Heart left ventricle (tissue), 16 donors: ENCODE data around the gene SIPA1. TPM values are rescaled to one million over a fixed set of nuclear protein-coding genes. Genes with fewer than 3 reads are reported as not detected.

ENCODE experiments used
- ATAC-seq, 4 donors: fragments of 200-7000 bp; cut with Tn5 transposase; one replicate each; pipeline ENCODE4 v1.9.1; 2020 to 2022; ENCODE audit warnings: moderate library complexity in 4 of 4, mild to moderate bottlenecking in 3 of 4, moderate number of reproducible peaks in 1 of 4
- DNase-seq, 5 donors: peaks; one replicate each; pipeline ENCODE4 v3.0.0-alpha.2; 2020
- H3K27ac ChIP-seq, 12 donors: fragments of 200-600 bp; sonication (generic) in 4 of 12; one replicate each; pipeline versions ENCODE4 v1.5.0 to v1.8.0; 2016 to 2022; ENCODE audit warnings: mild to moderate bottlenecking in 2 of 12
- H3K27me3 ChIP-seq, 9 donors: fragments of 200-600 bp; sonication (generic) in 2 of 9; one replicate each; pipeline versions ENCODE4 v1.5.1 to v1.8.0; 2016 to 2022; ENCODE audit warnings: mild to moderate bottlenecking in 3 of 9
- H3K36me3 ChIP-seq, 9 donors: fragments of 200-600 bp; sonication (generic) in 2 of 9; one replicate each; pipeline versions ENCODE4 v1.5.0 to v1.8.0; 2018 to 2022; ENCODE audit warnings: mild to moderate bottlenecking in 2 of 9
- H3K4me1 ChIP-seq, 12 donors: fragments of 200-600 bp; sonication (generic) in 4 of 12; one replicate each; pipeline versions ENCODE4 v1.5.0 to v1.8.0; 2016 to 2022; ENCODE audit warnings: mild to moderate bottlenecking in 3 of 12
- H3K4me3 ChIP-seq, 12 donors: fragments of 200-600 bp; sonication (generic) in 4 of 12; one replicate each; pipeline versions ENCODE4 v1.5.0 to v1.8.0; 2017 to 2022; ENCODE audit warnings: mild to moderate bottlenecking in 9 of 12, moderate library complexity in 4 of 12
- H3K9me3 ChIP-seq, 12 donors: fragments of 200-600 bp; sonication (generic) in 4 of 12; one replicate each; pipeline versions ENCODE4 v1.5.0 to v1.8.0; 2016 to 2022; ENCODE audit warnings: mild to moderate bottlenecking in 1 of 12
- POLR2A ChIP-seq, 2 donors: fragments of 450-650 bp; IDR thresholded peaks; one replicate each; pipeline ENCODE4 v1.6.1; 2017; ENCODE audit warnings: antibody characterized with exemption in 2 of 2, mild to moderate bottlenecking in 2 of 2, moderate library complexity in 2 of 2
- WGBS, 4 donors: extraction: QIAGEN DNeasy Blood & Tissue Kit in 2 of 4; methylation state at CpG; one replicate each; pipeline versions ENCODE4 v1.1.5 to v1.1.7; 2013 to 2018; 5-methylcytosine and 5-hydroxymethylcytosine counted together
- intact Hi-C, 10 donors: fragments of 100-400 bp; cut with DNase I; formaldehyde crosslinking; loops; one replicate each; pipeline versions ENCODE4 v1.11.1 to v1.14.2; 2022
- long read RNA-seq, 3 donors: library from polyadenylated mRNA; unstranded; transcript quantifications; one replicate each; pipeline ENCODE4 v2.0.0, GENCODE V29; 2020 to 2021
- polyA plus RNA-seq, 2 donors: library from polyadenylated mRNA; stranded (reverse); fragments of 200-250 nt; gene quantifications; one replicate each; pipeline ENCODE4 v1.2.3, GENCODE V29; 2013
- total RNA-seq, 9 donors: library from RNA; depleted of rRNA in 2 of 9; stranded (reverse); fragments of >200 nt in 2 of 9; fragmentation: NEBNext Ultra II Directional in 3 of 9; extraction: Animal tissue kit (Norgen Biotek cat#: 25700) in 3 of 9; gene quantifications; one replicate each; pipeline versions ENCODE4 v1.1.0 to v1.2.4, GENCODE V29; 2016 to 2023
- TF ChIP-seq, protein P1 (sequence below), 12 donors: fragments of 200-600 bp; sonication (generic) in 4 of 12; IDR thresholded peaks; one replicate each; pipeline versions ENCODE4 v1.5.0 to v1.8.0; 2018 to 2022; ENCODE audit warnings: antibody characterized with exemption in 12 of 12, mild to moderate bottlenecking in 5 of 12
- donor health status: ischemic (EF 13 %, LVEDD 7.1; RV severe dilation, severe dysfunction).
- donor health status: healthy with polysubstance abuse.
- donor health status: DM: no; HTN: yes; CAD: no.
- donor health status: DM: no; HTN: no; CAD: no.
- donor health status: ischemic (EF 25% LVEDD 6.9; RV normal size, moderate dysfunction).
- donor health status: ischemic (EF 25% LVEDD 5.7; RV mildly dilated, moderate dysfunction).
- donor health status: healthy.
- donor health status: DM: yes; HTN: yes; CAD: no.
- donor health status: ischemic (EF 35%, LVEDD 5.7; RV mildly dilated, moderate dysfunction).
- donor health status: nonischemic (EF 11% LVEDD 7.7; RV severe dilation, severe dysfunction).
- donor health status: DM: yes; HTN: yes; CAD: no.
- donor health status: PGD.
- donor health status: ischemic (EF 29% LVEDD 5.4; RV normal size, mild dysfunction).
- donor health status: nonischemic (EF 23%, LVEDD 6.1; RV moderate dilation, normal function).

SIPA1 gene, protein sequence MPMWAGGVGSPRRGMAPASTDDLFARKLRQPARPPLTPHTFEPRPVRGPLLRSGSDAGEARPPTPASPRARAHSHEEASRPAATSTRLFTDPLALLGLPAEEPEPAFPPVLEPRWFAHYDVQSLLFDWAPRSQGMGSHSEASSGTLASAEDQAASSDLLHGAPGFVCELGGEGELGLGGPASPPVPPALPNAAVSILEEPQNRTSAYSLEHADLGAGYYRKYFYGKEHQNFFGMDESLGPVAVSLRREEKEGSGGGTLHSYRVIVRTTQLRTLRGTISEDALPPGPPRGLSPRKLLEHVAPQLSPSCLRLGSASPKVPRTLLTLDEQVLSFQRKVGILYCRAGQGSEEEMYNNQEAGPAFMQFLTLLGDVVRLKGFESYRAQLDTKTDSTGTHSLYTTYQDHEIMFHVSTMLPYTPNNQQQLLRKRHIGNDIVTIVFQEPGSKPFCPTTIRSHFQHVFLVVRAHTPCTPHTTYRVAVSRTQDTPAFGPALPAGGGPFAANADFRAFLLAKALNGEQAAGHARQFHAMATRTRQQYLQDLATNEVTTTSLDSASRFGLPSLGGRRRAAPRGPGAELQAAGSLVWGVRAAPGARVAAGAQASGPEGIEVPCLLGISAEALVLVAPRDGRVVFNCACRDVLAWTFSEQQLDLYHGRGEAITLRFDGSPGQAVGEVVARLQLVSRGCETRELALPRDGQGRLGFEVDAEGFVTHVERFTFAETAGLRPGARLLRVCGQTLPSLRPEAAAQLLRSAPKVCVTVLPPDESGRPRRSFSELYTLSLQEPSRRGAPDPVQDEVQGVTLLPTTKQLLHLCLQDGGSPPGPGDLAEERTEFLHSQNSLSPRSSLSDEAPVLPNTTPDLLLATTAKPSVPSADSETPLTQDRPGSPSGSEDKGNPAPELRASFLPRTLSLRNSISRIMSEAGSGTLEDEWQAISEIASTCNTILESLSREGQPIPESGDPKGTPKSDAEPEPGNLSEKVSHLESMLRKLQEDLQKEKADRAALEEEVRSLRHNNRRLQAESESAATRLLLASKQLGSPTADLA
- total RNA-seq, result 10 to 100 TPM; 17.0 to 63.3 (median 21.6) TPM
- polyA plus RNA-seq, result 10 to 100 TPM; 26.5 to 35.5 TPM
- long read RNA-seq, donor 1, transcript SIPA1-209 (16 exons, 3,521 nt), result major isoform, 8 of 26 reads
- long read RNA-seq, donor 1, partial matches to known transcripts, result 16 of 26 reads
- long read RNA-seq, donor 1, other reads (novel, unspliced or antisense), result 2 of 26 reads
- long read RNA-seq, donor 2, partial matches to known transcripts, result 2 of 4 reads
- long read RNA-seq, donor 2, other reads (novel, unspliced or antisense), result 2 of 4 reads
- long read RNA-seq, donor 3, transcript SIPA1-209 (16 exons, 3,521 nt), result major isoform, 21 of 49 reads
- long read RNA-seq, donor 3, partial matches to known transcripts, result 21 of 49 reads
- long read RNA-seq, donor 3, other reads (novel, unspliced or antisense), result 7 of 49 reads

DNA sequence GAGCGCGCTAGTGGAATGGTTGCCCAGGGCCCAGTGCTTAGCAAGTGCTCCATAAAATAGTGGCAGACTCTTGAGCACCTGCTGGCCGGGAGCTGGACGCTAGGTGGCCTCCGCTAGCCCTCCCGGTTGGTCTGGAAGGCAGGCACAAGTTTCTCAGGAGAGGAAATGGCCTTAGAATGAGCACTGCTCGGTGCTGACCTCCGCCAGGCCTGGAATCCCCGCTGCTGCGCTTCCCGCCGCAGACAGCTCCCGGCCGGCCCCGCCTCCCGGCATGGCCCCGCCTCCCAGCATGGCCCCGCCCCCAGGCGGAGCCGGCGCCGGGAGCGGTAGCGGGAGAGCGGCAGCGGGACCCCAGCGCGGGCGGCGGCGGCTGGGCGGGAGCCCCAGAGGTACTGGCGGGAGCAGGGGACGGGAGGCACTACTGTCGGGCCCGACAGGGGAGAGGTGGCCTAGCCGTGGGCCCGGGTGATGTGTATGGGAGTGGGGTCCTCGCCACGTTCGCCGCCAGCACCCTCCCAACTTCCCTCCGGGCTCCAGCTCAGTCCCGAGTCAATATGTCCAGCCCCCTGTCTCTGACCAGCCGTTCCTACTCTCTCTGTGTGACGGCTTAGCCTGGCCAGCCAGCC is at the start of gene SIPA1:
Gene SIPA1 (plus strand): TSS at position 308 of the 626 bp plus-strand sequence. CDS start 2,821 bp downstream, outside the sequence.
- peak in 1 of 2 donors; percentile 93 for TF ChIP-seq POLR2A (IDR thresholded peaks at IDR 0.05)
- TF ChIP-seq, protein P1, sequence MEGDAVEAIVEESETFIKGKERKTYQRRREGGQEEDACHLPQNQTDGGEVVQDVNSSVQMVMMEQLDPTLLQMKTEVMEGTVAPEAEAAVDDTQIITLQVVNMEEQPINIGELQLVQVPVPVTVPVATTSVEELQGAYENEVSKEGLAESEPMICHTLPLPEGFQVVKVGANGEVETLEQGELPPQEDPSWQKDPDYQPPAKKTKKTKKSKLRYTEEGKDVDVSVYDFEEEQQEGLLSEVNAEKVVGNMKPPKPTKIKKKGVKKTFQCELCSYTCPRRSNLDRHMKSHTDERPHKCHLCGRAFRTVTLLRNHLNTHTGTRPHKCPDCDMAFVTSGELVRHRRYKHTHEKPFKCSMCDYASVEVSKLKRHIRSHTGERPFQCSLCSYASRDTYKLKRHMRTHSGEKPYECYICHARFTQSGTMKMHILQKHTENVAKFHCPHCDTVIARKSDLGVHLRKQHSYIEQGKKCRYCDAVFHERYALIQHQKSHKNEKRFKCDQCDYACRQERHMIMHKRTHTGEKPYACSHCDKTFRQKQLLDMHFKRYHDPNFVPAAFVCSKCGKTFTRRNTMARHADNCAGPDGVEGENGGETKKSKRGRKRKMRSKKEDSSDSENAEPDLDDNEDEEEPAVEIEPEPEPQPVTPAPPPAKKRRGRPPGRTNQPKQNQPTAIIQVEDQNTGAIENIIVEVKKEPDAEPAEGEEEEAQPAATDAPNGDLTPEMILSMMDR (IDR thresholded peaks at IDR 0.05), result peak in 11 of 12 donors; percentile 29 to 69 (median 56)
- peak within 1 kb of the TSS; percentile 85 to 99 (median 94) for H3K27ac ChIP-seq
- H3K9me3 ChIP-seq, result no peaks in the 10 kb centered on the region
- peak within 1 kb of the TSS; percentile 47 to 95 (median 81) for H3K4me3 ChIP-seq
- intact Hi-C loops, result loop anchor here in 3 of 10 donors (1.0 to 10.0 kb wide), 6 partner anchors 14 to 177 kb away; partner anchors contain the start of gene KAT5 (in 1 of the 3)
- ATAC-seq (peak; percentile 70 to 86 (median 82)), DNase-seq (peak; percentile 85 to 91 (median 86))
- peaks cover 0 to 68% (median 39%) of the 10 kb centered on the region in 12 donors for H3K4me1 ChIP-seq
- no peaks in the 10 kb centered on the region for H3K27me3 ChIP-seq
- H3K36me3 ChIP-seq, result peaks cover 0 to 73% (median 57%) of the 10 kb centered on the region in 9 donors
- 3 to 6% (median 4%) methylated on average over 20 to 46 of the region's 46 CpGs for WGBS, 4 donors

DNA sequence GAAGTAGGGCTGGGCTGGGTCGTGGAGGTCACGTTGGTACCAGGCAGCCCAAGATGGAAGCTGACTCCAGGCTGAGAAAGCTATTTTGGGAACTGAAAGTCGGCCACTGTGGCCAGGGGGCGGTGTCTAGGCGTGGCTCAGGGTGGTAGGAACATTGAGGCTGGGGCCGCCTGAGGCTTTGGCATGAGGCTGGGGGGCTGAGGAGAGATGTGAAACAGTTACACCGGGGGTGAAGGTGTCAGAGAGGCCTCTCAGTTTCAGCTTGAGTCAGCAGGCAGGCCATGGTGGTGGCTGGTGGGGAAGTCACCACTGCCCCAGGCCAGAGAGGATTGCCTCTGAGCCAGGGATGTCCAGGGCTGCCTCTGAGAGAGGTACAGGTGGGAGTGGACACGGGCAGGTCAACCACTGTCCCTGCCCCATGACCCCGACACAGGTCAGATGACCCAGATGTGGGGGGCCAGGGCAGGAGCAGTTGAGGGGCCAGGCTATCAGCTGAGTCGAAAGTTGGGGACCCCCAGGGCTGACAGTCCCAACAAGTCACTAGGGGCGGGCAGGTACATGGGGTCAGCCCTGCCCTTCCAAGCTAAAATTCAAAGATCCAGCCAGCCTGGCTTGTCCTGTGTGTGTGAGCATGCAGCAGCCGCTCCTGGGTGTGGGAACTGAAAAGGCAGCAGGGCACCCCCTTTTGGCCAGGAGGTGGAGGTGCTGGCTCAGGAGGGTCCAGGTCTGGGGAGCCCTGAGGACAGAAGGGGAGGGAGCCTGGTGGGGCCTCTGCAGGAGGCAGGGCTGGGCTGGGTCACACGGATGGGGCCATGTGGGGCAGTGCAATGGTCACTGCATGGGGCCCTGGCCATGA is 49.5 kb upstream of the SIPA1 start:
- ATAC-seq (peak; percentile 57 to 77 (median 71)), DNase-seq (peak in 4 of 5 donors; percentile 70 to 79 (median 76))
- Histone ChIP-seq H3K27ac (peak overlapping the region; percentile 21 to 90 (median 83)), H3K9me3 (no peaks in the 10 kb centered on the region), H3K36me3 (peaks cover 0 to 70% (median 47%) of the 10 kb centered on the region in 9 donors), H3K4me3 (peak overlapping the region in 1 of 12 donors; percentile 26), H3K4me1 (peaks cover 6 to 75% (median 54%) of the 10 kb centered on the region in 12 donors), H3K27me3 (no peaks in the 10 kb centered on the region)
- 35 to 44% (median 40%) methylated on average over 11 to 13 of the region's 13 CpGs for WGBS, 4 donors
- intact Hi-C loops, result loop anchor here in 6 of 10 donors (2.0 to 5.0 kb wide), 3 partner anchors 14 to 48 kb away; no protein-coding TSS in a partner anchor
- no peak for TF ChIP-seq POLR2A (IDR thresholded peaks at IDR 0.05)
- TF ChIP-seq, protein P1 (IDR thresholded peaks at IDR 0.05), result peak; percentile 36 to 66 (median 54)
